ENCODE results near the gene CLP1.
A peak's percentile ranks its signal among the peaks of the same experiment; 100 is the strongest.
"Not testable (repeated sequence)": the region's sequence is repeated elsewhere in the genome, so short reads cannot be mapped to it uniquely, and the experiment has no call there.

The CLP1 gene

GRCh38 chr11:57641011-57641807 lies 16.4 kb upstream of the CLP1 start:
- DNase-seq (ENCODE audit: low read depth): no peak

GRCh38 chr11:57643802-57644201 lies 13.8 kb upstream of the CLP1 start:
- DNase-seq (ENCODE audit: low read depth): no peak

GRCh38 chr11:57644748-57645688 lies 12.5 kb upstream of the CLP1 start:
- DNase-seq (ENCODE audit: low read depth): peak; percentile 79

GRCh38 chr11:57645689-57646085 lies 11.9 kb upstream of the CLP1 start:
- no peak for DNase-seq (ENCODE audit: low read depth)

- DNase-seq (ENCODE audit: low read depth): no peak
Observed at GRCh38 chr11:57646194-57646798, 11.3 kb upstream of the CLP1 start.

GRCh38 chr11:57646799-57647303 lies 10.7 kb upstream of the CLP1 start:
- no peak for DNase-seq (ENCODE audit: low read depth)

GRCh38 chr11:57647372-57647771 lies 10.2 kb upstream of the CLP1 start:
- no peak for DNase-seq (ENCODE audit: low read depth)

- no peak for DNase-seq (ENCODE audit: low read depth)
Observed at GRCh38 chr11:57647960-57648800, 9.4 kb upstream of the CLP1 start.

GRCh38 chr11:57648801-57649735 lies 8.5 kb upstream of the CLP1 start:
- no peak for DNase-seq (ENCODE audit: low read depth)

GRCh38 chr11:57649826-57650738 lies 7.5 kb upstream of the CLP1 start, which contains the start of gene YPEL4:
Gene YPEL4 (minus strand): TSS chr11:57649912. CDS start chr11:57647107, 2,805 bp downstream.
- peak; percentile 42 for DNase-seq (ENCODE audit: low read depth)

GRCh38 chr11:57650739-57651090 lies 6.8 kb upstream of the CLP1 start:
- no peak for DNase-seq (ENCODE audit: low read depth)

GRCh38 chr11:57651408-57651807 lies 6.2 kb upstream of the CLP1 start:
- no peak for DNase-seq (ENCODE audit: low read depth)

GRCh38 chr11:57652230-57652629 lies 5.3 kb upstream of the CLP1 start:
- not testable (repeated sequence) for DNase-seq (ENCODE audit: low read depth)

GRCh38 chr11:57652662-57653061 lies 4.9 kb upstream of the CLP1 start:
- DNase-seq (ENCODE audit: low read depth): no peak

GRCh38 chr11:57653163-57653562 lies 4.4 kb upstream of the CLP1 start:
- no peak for DNase-seq (ENCODE audit: low read depth)

- no peak for DNase-seq (ENCODE audit: low read depth)
Observed at GRCh38 chr11:57656885-57657193, 723 bp upstream of the CLP1 start.

- no peak for DNase-seq (ENCODE audit: low read depth)
Observed at GRCh38 chr11:57658023-57658361, 430 bp downstream of the CLP1 start.

GRCh38 chr11:57659669-57660068 lies 2.1 kb downstream of the CLP1 start:
- DNase-seq (ENCODE audit: low read depth): no peak

GRCh38 chr11:57662893-57663292 lies 5.3 kb downstream of the CLP1 start:
- DNase-seq (ENCODE audit: low read depth): no peak

GRCh38 chr11:57663975-57664374 lies 6.4 kb downstream of the CLP1 start:
- no peak for DNase-seq (ENCODE audit: low read depth)
